Loucy (cell line): ENCODE data around the gene RUNDC3A.

ENCODE experiments used
- H2AFZ ChIP-seq: fragments of 200-600 bp; sonication (generic); 2 replicates; pipeline ENCODE4 v1.6.0; 2016; ENCODE audit warnings: antibody characterized with exemption, mild to moderate bottlenecking, low read length, moderate library complexity
- H3F3A ChIP-seq: fragments of 200-600 bp; 2 replicates; pipeline ENCODE4 v1.6.0; 2016; ENCODE audit warnings: antibody characterized with exemption, low read depth, mild to moderate bottlenecking
- H3K27me3 ChIP-seq: fragments of 200-600 bp; sonication (generic); 2 replicates; pipeline ENCODE4 v1.6.1; 2014; ENCODE audit warnings: low read length, mild to moderate bottlenecking; ENCODE audit not compliant: insufficient read depth, poor library complexity, severe bottlenecking
- H3K36me3 ChIP-seq: fragments of 200-600 bp; sonication (generic); 2 replicates; pipeline ENCODE4 v1.6.1; 2016; ENCODE audit warnings: low read length; ENCODE audit not compliant: insufficient read depth
- H3K4me1 ChIP-seq: fragments of 200-600 bp; sonication (generic); 2 replicates; pipeline ENCODE4 v1.5.1; 2014; ENCODE audit warnings: low read length, mild to moderate bottlenecking; ENCODE audit not compliant: insufficient read depth, poor library complexity, severe bottlenecking
- H3K4me2 ChIP-seq: fragments of 200-600 bp; sonication (generic); 2 replicates; pipeline ENCODE4 v1.6.0; 2014; ENCODE audit warnings: antibody characterized with exemption, low read length, low read depth, mild to moderate bottlenecking; ENCODE audit not compliant: poor library complexity, severe bottlenecking
- H3K4me3 ChIP-seq: fragments of 200-600 bp; sonication (generic); 2 replicates; pipeline ENCODE4 v1.5.1; 2014; ENCODE audit warnings: low read length, mild to moderate bottlenecking, mixed read lengths; ENCODE audit not compliant: poor library complexity, severe bottlenecking
- H3K79me2 ChIP-seq: fragments of 200-600 bp; sonication (generic); 2 replicates; pipeline ENCODE4 v1.6.1; 2014; ENCODE audit warnings: low read length; ENCODE audit not compliant: insufficient read depth
- H3K9ac ChIP-seq: fragments of 200-600 bp; sonication (generic); 2 replicates; pipeline ENCODE4 v1.6.0; 2014; ENCODE audit warnings: mild to moderate bottlenecking, low read depth, low read length, moderate library complexity; ENCODE audit not compliant: poor library complexity, severe bottlenecking
- H3K9me2 ChIP-seq: fragments of 200-600 bp; sonication (generic); replicated peaks from 2 replicates; pipeline ENCODE4 v1.6.1; 2016; ENCODE audit warnings: low read depth, low read length, mixed read lengths
- H3K9me3 ChIP-seq: fragments of 200-600 bp; sonication (generic); 2 replicates; pipeline ENCODE4 v1.6.1; 2014; ENCODE audit warnings: mild to moderate bottlenecking, antibody characterized with exemption, low read length, low read depth; ENCODE audit not compliant: insufficient read depth
- H4K20me1 ChIP-seq: fragments of 200-600 bp; sonication (generic); 2 replicates; pipeline ENCODE4 v1.6.0; 2014; ENCODE audit warnings: antibody characterized with exemption, low read length, mild to moderate bottlenecking; ENCODE audit not compliant: insufficient read depth, poor library complexity, severe bottlenecking
- CTCF ChIP-seq: fragments of 200-600 bp; sonication (generic); conservative IDR thresholded peaks from 2 replicates; pipeline ENCODE4 v1.5.1; 2014; ENCODE audit warnings: mild to moderate bottlenecking, antibody characterized with exemption, low read length
- EZH2phosphoT487 ChIP-seq: fragments of 200-600 bp; IDR thresholded peaks from 2 replicates; pipeline ENCODE4 v1.6.1; 2018; ENCODE audit warnings: antibody characterized with exemption, mild to moderate bottlenecking, moderate library complexity, borderline replicate concordance

The RUNDC3A gene

GRCh38 chr17:44262654-44263225 lies 45.7 kb upstream of the RUNDC3A start:
- Histone ChIP-seq H3K27me3 (no peaks in the 10 kb centered on the region), H3K4me3 (no peak overlapping the region), H3F3A (no peaks in the 10 kb centered on the region), H4K20me1 (no peaks in the 10 kb centered on the region), H3K9ac (no peak overlapping the region), H2AFZ (no peak overlapping the region), H3K4me2 (no peak overlapping the region), H3K9me2 (no peaks in the 10 kb centered on the region), H3K36me3 (no peaks in the 10 kb centered on the region), H3K9me3 (no peaks in the 10 kb centered on the region), H3K79me2 (no peaks in the 10 kb centered on the region), H3K4me1 (no peaks in the 10 kb centered on the region)
- TF ChIP-seq EZH2phosphoT487 (no peak), CTCF (no peak)

- H3K9me2 ChIP-seq: no peaks in the 10 kb centered on the region
- no peak overlapping the region for H2AFZ ChIP-seq
- H3K9me3 ChIP-seq: no peaks in the 10 kb centered on the region
- no peaks in the 10 kb centered on the region for H3F3A ChIP-seq
- H4K20me1 ChIP-seq: no peaks in the 10 kb centered on the region
- H3K9ac ChIP-seq: no peak overlapping the region
- H3K36me3 ChIP-seq: no peaks in the 10 kb centered on the region
- TF ChIP-seq CTCF (no peak), EZH2phosphoT487 (no peak)
- no peak overlapping the region for H3K4me3 ChIP-seq
- no peaks in the 10 kb centered on the region for H3K27me3 ChIP-seq
- no peaks in the 10 kb centered on the region for H3K4me1 ChIP-seq
- no peak overlapping the region for H3K4me2 ChIP-seq
- H3K79me2 ChIP-seq: no peaks in the 10 kb centered on the region
Measured at GRCh38 chr17:44263345-44263902, 45.0 kb upstream of the RUNDC3A start.

DNA sequence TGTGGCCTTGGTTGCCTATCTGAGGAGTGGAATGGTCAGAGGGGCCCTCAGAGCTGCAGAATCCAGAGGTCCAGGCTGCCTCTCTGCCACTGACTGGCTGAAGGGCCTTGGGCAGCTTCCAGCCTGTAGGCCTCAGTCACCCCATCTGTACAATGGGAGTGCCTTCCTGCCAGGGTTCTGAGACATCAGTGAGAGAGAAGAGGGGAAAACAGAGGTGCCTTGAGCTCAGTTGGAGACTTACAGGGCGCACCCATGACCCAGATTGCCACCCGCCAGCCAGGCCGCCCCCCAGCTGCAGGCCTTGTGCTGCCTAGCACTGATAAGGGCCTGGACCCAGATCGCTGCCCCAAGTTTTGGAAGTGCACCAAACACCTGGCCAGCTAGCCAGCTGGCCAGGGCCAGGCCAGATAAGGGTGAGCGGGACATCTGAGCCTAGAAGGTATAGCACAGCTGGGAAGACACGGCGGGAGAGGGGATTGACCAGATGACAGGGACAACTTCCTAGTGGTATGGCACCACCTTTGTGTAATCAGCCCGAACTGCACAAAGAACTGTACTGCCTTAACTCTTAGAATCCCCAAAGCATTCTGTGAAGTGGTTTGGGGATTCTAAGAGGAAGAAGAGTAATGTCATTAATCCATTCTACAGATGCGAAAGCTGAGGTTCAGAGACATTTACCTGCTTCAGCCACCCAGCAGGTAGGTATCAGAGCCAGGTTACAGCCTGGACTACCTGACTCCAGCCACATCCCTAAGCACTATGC lies 41.8 kb upstream of the RUNDC3A start:
- Histone ChIP-seq H4K20me1 (no peaks in the 10 kb centered on the region), H2AFZ (no peak overlapping the region), H3K4me2 (no peak overlapping the region), H3K4me1 (no peaks in the 10 kb centered on the region), H3K9me3 (no peaks in the 10 kb centered on the region), H3K36me3 (no peaks in the 10 kb centered on the region), H3F3A (no peaks in the 10 kb centered on the region), H3K4me3 (no peak overlapping the region), H3K9me2 (no peaks in the 10 kb centered on the region), H3K9ac (no peak overlapping the region), H3K27me3 (no peaks in the 10 kb centered on the region), H3K79me2 (no peaks in the 10 kb centered on the region)
- TF ChIP-seq EZH2phosphoT487: no peak
- TF ChIP-seq CTCF: no peak; the same call in 1 of the 2 replicates
